T-helper 2 cell treated with Interferon-gamma antibody and Interleukin-4, amounts not matched to agents 100 ng/mL and 5 ng/mL, for 36 hours (primary cell): ENCODE results near the gene AK2. TPM values are rescaled to one million over a fixed set of nuclear protein-coding genes. Genes with fewer than 3 reads are reported as not detected.

Experiments
- total RNA-seq: library from RNA; stranded (reverse); gene quantifications from 2 replicates; pipeline ENCODE4 v1.2.3, GENCODE V29; 2022

AK2 gene
- total RNA-seq, 1 donor from 2014 or later = 227 TPM

Other genes starting within 250 kb of the AK2 start
- gene YARS1, start 219.5 kb downstream of the AK2 start, total RNA-seq = 157 and 164 TPM in 2 replicates
- 62.0 and 70.3 TPM in 2 replicates for gene S100PBP, start 219.2 kb downstream of the AK2 start, total RNA-seq
- gene FNDC5, start 166.0 kb downstream of the AK2 start, total RNA-seq = not detected in 2 replicates
- 0.18 TPM in 1 of 2 replicates, not detected in the other for gene HPCA, start 150.4 kb downstream of the AK2 start, total RNA-seq
- not detected in 2 replicates for gene TMEM54, start 135.5 kb downstream of the AK2 start, total RNA-seq
- 27.1 and 30.3 TPM in 2 replicates for gene RNF19B, start 72.1 kb downstream of the AK2 start, total RNA-seq
- 5.1 and 7.3 TPM in 2 replicates for gene AZIN2, start 44.3 kb upstream of the AK2 start, total RNA-seq
- gene TRIM62, start 145.2 kb upstream of the AK2 start, total RNA-seq = 10.6 and 11.2 TPM in 2 replicates
- gene ZNF362, start 219.6 kb upstream of the AK2 start, total RNA-seq = 26.7 and 29.3 TPM in 2 replicates